Raji (cell line): ENCODE measurements around the gene BHLHE41.

Experiments
- POLR2A ChIP-seq: IDR thresholded peaks from 2 replicates; pipeline ENCODE4 v1.6.1; 2011; ENCODE audit warnings: low read depth, low read length, control low read depth; ENCODE audit not compliant: insufficient read depth

BHLHE41 gene

GRCh38 chr12:26125400-26126339 lies 833 bp upstream of the BHLHE41 start:
- TF ChIP-seq POLR2A, result no peak

- TF ChIP-seq POLR2A, result no peak
Measured at GRCh38 chr12:26123482-26123980, 1.3 kb downstream of the BHLHE41 start.

- TF ChIP-seq POLR2A, result no peak
Measured at GRCh38 chr12:26122681-26123481, 2.0 kb downstream of the BHLHE41 start.

- no peak for TF ChIP-seq POLR2A
Measured at GRCh38 chr12:26122061-26122680, 2.7 kb downstream of the BHLHE41 start.

- TF ChIP-seq POLR2A, result no peak
Measured at GRCh38 chr12:26121323-26122060, 3.3 kb downstream of the BHLHE41 start.

- TF ChIP-seq POLR2A, result no peak
Measured at GRCh38 chr12:26120561-26121274, 4.1 kb downstream of the BHLHE41 start.

GRCh38 chr12:26119391-26119989 lies 5.3 kb downstream of the BHLHE41 start:
- TF ChIP-seq POLR2A, result no peak

- no peak for TF ChIP-seq POLR2A
Measured at GRCh38 chr12:26118308-26118707, 6.5 kb downstream of the BHLHE41 start.

GRCh38 chr12:26116829-26117715 lies 7.8 kb downstream of the BHLHE41 start:
- no peak for TF ChIP-seq POLR2A

GRCh38 chr12:26114720-26115401 lies 10.0 kb downstream of the BHLHE41 start:
- TF ChIP-seq POLR2A, result no peak

- TF ChIP-seq POLR2A, result no peak
Measured at GRCh38 chr12:26113853-26114719, 10.8 kb downstream of the BHLHE41 start.
